HepG2 (cell line): ENCODE results near the gene GTPBP6. TPM values are rescaled to one million over a fixed set of nuclear protein-coding genes. Genes with fewer than 3 reads are reported as not detected.

ENCODE experiments used
- ATF4 ChIP-seq, 2 experiments: fragments of 450-650 bp in 1 of 2; sonication (generic) in 1 of 2; formaldehyde crosslinking; IDR thresholded peaks; 2 replicates each; pipeline versions ENCODE4 v1.5.0 to v1.8.0; 2020 to 2022; ENCODE audit warnings: mild to moderate bottlenecking in 1 of 2, missing genetic modification reagents in 1 of 2
- MXD3 ChIP-seq: IDR thresholded peaks from 2 replicates; pipeline ENCODE4 v1.6.1; 2016; ENCODE audit warnings: mild to moderate bottlenecking, missing biosample characterization, missing genetic modification reagents
- NR2F6 ChIP-seq, 2 experiments: IDR thresholded peaks; 2 replicates each; pipeline ENCODE4 v1.6.1; 2016; ENCODE audit warnings: antibody characterized with exemption in 1 of 2, mild to moderate bottlenecking in 1 of 2
- PHF5A ChIP-seq: IDR thresholded peaks from one replicate; pipeline ENCODE4 v1.6.1; 2018; ENCODE audit warnings: low read depth, missing genetic modification reagents; ENCODE audit not compliant: unreplicated experiment
- RXRB ChIP-seq: IDR thresholded peaks from 2 replicates; pipeline ENCODE4 v1.6.1; 2016; ENCODE audit warnings: borderline replicate concordance, missing genetic modification reagents, missing compliant biosample characterization
- ZBTB40 ChIP-seq, 2 experiments: fragments of 450-650 bp in 1 of 2; sonication (generic) in 1 of 2; formaldehyde crosslinking in 1 of 2; IDR thresholded peaks; 2 replicates each; pipeline versions ENCODE4 v1.6.1 to v1.8.0; 2016 to 2022; ENCODE audit warnings: antibody characterized with exemption in 1 of 2, mild to moderate bottlenecking in 1 of 2, missing genetic modification reagents in 1 of 2
- ZMYM4 ChIP-seq: sonication (generic); formaldehyde crosslinking; IDR thresholded peaks from 2 replicates; pipeline ENCODE4 v1.8.1; 2023; ENCODE audit warnings: mild to moderate bottlenecking, missing genetic modification reagents
- ZNF18 ChIP-seq: sonication (generic); formaldehyde crosslinking; IDR thresholded peaks from 2 replicates; pipeline ENCODE4 v1.8.0; 2022; ENCODE audit warnings: mild to moderate bottlenecking, missing genetic modification reagents; ENCODE audit not compliant: insufficient replicate concordance
- ZNF687 ChIP-seq: sonication (generic); formaldehyde crosslinking; IDR thresholded peaks from 2 replicates; pipeline ENCODE4 v1.5.1; 2020; ENCODE audit warnings: mild to moderate bottlenecking, missing genetic modification reagents, moderate library complexity
- polyA plus RNA-seq, 8 experiments: library from polyadenylated mRNA; depleted of rRNA in 3 of 8; stranded (reverse) in 7 of 8; unstranded in 1 of 8; fragments of >200 nt; fragmentation: Illumina TruSeq in 4 of 8; extraction: Trizol in 4 of 8; gene quantifications; 2 replicates each; pipeline versions ENCODE4 v1.2.1 to v1.2.3, GENCODE V29; 2011 to 2016; ENCODE audit warnings: low read depth in 4 of 8, missing spikeins in 1 of 8, mixed read lengths in 1 of 8; ENCODE audit not compliant: insufficient read depth in 1 of 8
- total RNA-seq, 5 experiments: library from RNA; depleted of rRNA; stranded (reverse); fragments of >200 nt; fragmentation: Illumina TruSeq; extraction: Trizol; gene quantifications; 2 replicates each; pipeline ENCODE4 v1.2.3, GENCODE V29; 2016; ENCODE audit warnings: low read depth in 1 of 5
- TF ChIP-seq, protein P1 (sequence below): sonication (generic); formaldehyde crosslinking; IDR thresholded peaks from 2 replicates; pipeline ENCODE4 v1.5.1; 2020; ENCODE audit warnings: missing genetic modification reagents, mild to moderate bottlenecking, borderline replicate concordance

Gene GTPBP6
- total and polyA plus RNA-seq, 2 of the 13 experiments (the other 11 are each of a cell fraction or from before 2014, with no cell fraction given): 20.2 to 39.6 TPM

- TF ChIP-seq ZBTB40 (IDR thresholded peaks at IDR 0.05): no peak
- no peak; the same call in 1 of the 2 replicates for TF ChIP-seq ZBTB40 (CRISPR knock-in tag; IDR thresholded peaks at IDR 0.05)
- no peak for TF ChIP-seq ATF4 (CRISPR knock-in tag; IDR thresholded peaks at IDR 0.05)
- TF ChIP-seq, protein P1, sequence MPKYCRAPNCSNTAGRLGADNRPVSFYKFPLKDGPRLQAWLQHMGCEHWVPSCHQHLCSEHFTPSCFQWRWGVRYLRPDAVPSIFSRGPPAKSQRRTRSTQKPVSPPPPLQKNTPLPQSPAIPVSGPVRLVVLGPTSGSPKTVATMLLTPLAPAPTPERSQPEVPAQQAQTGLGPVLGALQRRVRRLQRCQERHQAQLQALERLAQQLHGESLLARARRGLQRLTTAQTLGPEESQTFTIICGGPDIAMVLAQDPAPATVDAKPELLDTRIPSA (CRISPR knock-in tag): no peak
- 0 out of 2 replicates have a peak, but pooled peaks have one; percentile 23 for TF ChIP-seq ZMYM4 (CRISPR knock-in tag)
- peak; percentile 100 for TF ChIP-seq ZNF18
- TF ChIP-seq NR2F6 (IDR thresholded peaks at IDR 0.05): peak; percentile 78
- peak; percentile 91 for TF ChIP-seq NR2F6 (CRISPR knock-in tag; IDR thresholded peaks at IDR 0.05)
- no peak for TF ChIP-seq MXD3 (CRISPR knock-in tag)
- TF ChIP-seq PHF5A (CRISPR knock-in tag): no peak
- TF ChIP-seq RXRB (CRISPR knock-in tag): peak; percentile 88
- TF ChIP-seq ZNF687 (CRISPR knock-in tag): peak; percentile 94
These were observed 47.7 kb downstream of the GTPBP6 start (continued) for GRCh38 chrX:270848-271367.
